Measurements from ENCODE around the gene TM9SF1. TPM values are rescaled to one million over a fixed set of nuclear protein-coding genes. Genes with fewer than 3 reads are reported as not detected.
"Not testable (repeated sequence)": the region's sequence is repeated elsewhere in the genome, so short reads cannot be mapped to it uniquely, and the experiment has no call there.

The TM9SF1 gene
- polyA plus RNA-seq, 6 donors from 2014 or later, result 34.5 to 43.9 (median 37.0) TPM

DNA sequence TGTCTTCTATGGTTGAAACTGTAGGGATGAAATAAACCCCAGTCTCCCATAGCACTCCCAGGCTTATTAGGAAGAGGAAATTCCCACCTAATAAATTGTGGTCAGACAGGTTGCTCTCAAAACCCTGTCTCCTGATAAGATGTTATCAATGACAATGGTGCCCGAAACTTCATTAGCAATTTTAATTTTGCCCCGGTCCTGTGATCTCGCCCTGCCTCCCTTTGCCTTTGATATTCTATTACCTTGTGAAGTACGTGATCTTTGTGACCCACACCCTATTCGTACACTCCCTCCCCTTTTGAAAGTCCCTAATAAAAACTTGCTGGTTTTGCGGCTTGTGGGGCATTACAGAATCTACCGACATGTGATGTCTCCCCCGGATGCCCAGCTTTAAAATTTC lies 7.3 kb upstream of the TM9SF1 start:
- H3K4me1 Mint-ChIP-seq, result peaks cover 41 to 55% (median 45%) of the 10 kb centered on the region in 3 donors
- H3K4me3 Mint-ChIP-seq, result not testable (repeated sequence)

DNA sequence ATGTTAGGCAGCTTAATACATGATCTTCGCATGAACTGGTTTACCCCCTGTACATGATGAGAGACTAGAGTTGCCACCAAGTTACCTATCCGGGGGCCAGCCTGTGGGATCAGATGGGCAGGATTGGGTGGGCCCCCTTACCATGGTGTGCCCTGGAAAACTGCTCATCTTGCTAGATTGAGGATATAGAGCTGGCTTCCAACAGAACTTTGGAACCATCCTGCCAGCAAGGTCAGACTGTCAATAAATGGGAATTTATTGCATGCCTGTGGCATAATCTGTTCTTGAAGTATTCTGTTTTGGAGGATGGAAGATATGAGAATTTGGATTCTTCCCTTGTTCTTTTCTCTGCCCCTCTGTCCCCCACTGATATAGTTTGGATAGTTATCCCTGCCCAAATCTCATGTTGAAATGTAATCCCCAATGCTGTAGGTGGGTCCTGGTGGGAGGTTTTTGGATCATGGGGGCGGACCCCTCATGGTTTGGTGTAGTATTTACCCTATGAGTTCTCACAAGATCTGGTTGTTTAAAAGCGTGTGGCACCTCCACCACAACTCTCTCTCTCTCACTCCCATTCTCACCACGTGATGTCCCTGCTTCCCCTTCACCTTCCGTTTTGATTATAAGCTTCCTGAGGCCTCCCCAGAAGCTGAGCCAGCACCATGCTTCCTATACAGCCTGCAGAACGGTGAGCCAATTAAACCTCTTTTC lies 3.7 kb upstream of the TM9SF1 start:
- Mint-ChIP-seq H3K9me3 (peaks cover 0 to 2% (median 0%) of the 10 kb centered on the region in 7 donors), H3K27ac (peak overlapping the region in 4 of 6 donors; percentile 51 to 88 (median 79)), H3K4me3 (peak overlapping the region in 6 of 8 donors; percentile 18 to 50 (median 46)), H3K36me3 (peaks cover 10 to 21% of the 10 kb centered on the region in 2 donors), H3K27me3 (no peaks in the 10 kb centered on the region), H3K4me1 (peaks cover 41 to 61% (median 44%) of the 10 kb centered on the region in 3 donors)
- no peak for DNase-seq
- ATAC-seq (ENCODE audit: low read depth in 2 of 2), result no peak

More for the DNA sequence above, 7.3 kb upstream of the TM9SF1 start:
- not testable (repeated sequence) for H3K9me3 Mint-ChIP-seq; ATAC-seq (ENCODE audit: low read depth in 2 of 2); DNase-seq; H3K27me3 Mint-ChIP-seq
- H3K36me3 Mint-ChIP-seq, result peaks cover 27 to 42% of the 10 kb centered on the region in 2 donors
- H3K27ac Mint-ChIP-seq, result peak overlapping the region in 1 of 6 donors; percentile 32

DNA sequence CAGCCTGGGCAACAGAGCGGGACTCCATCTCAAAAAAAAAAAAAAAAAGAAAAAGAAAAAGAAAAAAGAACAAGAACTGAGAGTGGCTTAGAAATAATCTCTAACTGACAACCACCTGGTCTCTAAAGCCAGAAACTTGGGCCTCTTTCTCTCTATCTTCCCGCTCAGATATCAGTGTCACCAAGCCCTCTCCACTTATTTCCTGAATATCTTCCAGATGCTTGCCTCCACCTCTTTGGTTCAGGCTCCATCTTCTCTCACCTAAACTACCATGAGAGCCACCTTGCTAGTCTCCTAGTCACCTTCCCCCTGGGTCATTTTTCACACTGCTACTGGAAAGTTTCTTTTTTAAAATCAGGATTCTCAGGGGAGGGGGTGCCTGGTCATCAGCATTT lies 1.8 kb upstream of the TM9SF1 start:
- Mint-ChIP-seq H3K27me3 (no peaks in the 10 kb centered on the region), H3K36me3 (peaks cover 4 to 11% of the 10 kb centered on the region in 2 donors), H3K9me3 (no peaks in the 10 kb centered on the region), H3K27ac (peak overlapping the region; percentile 25 to 99 (median 96)), H3K4me1 (peaks cover 49 to 69% (median 53%) of the 10 kb centered on the region in 3 donors), H3K4me3 (peak overlapping the region; percentile 12 to 98 (median 89))
- no peak for DNase-seq
- ATAC-seq (ENCODE audit: low read depth in 2 of 2), result no peak

DNA sequence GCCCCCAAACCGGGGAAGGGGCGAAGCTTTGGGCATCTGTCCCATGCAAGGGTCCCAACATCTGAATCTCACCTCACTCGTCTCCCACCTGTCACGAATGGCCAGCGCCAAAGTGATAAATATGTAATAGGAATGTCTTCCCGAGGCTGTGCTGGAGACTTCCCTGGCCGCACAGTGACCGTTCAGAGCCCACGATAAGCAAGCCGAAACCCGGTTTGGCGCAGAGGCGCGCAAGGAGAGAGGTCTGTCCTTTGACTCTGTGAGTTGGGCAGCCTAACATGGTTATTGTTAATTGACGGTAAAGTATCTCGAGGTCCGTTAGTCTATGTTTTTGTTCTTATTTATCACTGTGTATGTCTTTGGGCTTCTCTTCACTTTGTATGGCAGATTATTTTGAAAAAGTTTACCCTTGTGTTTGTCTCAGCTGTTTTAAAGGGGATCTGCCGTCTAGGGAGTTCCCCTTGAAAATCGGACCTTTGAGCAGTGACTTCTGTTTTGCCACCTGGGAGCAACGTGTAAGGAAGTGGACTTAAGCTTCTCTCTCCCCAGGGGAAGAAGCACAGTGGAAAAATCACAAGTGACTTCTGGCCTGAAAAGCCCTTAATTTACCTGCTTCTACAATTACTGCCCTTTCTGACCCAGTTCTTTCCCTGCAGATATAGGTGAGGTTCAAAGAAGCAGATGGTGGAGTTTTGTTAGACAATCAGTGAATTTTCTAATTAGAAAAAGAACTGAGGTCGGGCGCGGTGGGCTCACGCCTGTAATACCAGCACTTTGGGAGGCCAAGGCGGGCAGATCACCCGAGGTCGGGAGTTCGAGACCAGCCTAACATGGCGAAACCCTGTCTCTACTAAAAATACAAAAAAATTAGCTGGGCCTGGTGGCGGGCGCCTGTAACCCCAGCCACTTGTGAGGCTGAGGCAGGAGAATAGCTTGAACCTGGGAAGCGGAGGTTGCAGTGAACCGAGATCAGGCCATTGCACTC lies 1.1 kb upstream of the TM9SF1 start:
- Mint-ChIP-seq H3K36me3 (peaks cover 2 to 4% of the 10 kb centered on the region in 2 donors), H3K4me3 (peak overlapping the region; percentile 83 to 98 (median 94)), H3K4me1 (peaks cover 48 to 70% (median 53%) of the 10 kb centered on the region in 3 donors), H3K27ac (peak overlapping the region; percentile 95 to 100 (median 99)), H3K9me3 (no peaks in the 10 kb centered on the region), H3K27me3 (no peaks in the 10 kb centered on the region)
- ATAC-seq (ENCODE audit: low read depth in 2 of 2) (peak; percentile 4 to 8), DNase-seq (no peak)

DNA sequence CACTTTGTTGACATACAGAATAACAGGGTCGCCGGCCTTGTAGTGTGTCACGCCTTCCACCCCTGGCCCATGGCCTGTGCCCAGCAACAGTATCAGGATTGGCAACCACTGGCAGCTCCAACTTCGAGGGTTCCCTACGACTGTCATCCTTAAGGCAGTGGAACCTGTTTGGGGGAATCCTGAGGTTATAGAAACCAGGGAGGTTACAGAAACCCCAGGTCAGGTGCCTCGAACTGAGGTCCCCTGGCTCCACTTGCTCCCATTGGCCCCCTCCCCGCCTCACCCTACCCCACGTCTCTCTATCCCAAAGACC lies 412 bp downstream of the TM9SF1 start:
- Mint-ChIP-seq H3K27me3 (no peaks in the 10 kb centered on the region), H3K9me3 (no peaks in the 10 kb centered on the region), H3K4me1 (peaks cover 45 to 68% (median 53%) of the 10 kb centered on the region in 3 donors), H3K27ac (peak overlapping the region; percentile 90 to 100 (median 99)), H3K4me3 (peak overlapping the region; percentile 83 to 98 (median 94)), H3K36me3 (no peaks in the 10 kb centered on the region)
- no peak for ATAC-seq (ENCODE audit: low read depth in 2 of 2)
- no peak for DNase-seq

DNA sequence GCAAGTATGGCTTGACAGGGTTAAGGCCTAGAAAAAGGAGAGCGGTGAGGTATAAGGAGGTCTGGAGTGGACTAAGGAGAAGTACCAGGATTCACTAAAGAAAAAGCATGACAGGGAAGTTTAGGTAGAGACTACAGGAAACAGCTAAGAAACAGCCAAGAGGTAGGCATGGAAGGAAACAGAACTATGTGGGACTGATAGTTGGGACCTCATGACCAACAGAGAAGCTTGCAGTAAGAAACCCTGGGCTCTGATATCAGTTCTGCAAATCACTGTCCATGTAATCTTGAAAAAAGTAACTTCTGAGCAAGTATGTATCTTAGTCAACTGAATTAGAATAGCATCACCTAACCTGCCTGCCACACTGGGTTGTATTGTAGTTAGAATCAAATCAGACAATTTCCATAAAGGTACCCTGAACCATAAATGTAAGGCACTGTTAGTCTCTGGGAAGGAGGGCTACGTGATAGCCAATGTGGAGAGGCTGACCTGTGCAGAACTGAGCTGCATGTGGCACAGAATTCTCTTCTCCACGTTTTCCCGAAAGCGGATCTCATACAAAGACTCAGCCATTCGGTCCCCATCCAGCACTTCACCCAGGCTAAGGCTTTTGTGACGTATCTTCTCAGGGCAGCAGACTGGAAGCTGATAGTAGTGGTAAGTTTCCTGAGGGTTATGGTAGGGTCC lies 912 bp downstream of the TM9SF1 start:
- H3K27me3 Mint-ChIP-seq, result no peaks in the 10 kb centered on the region
- peak overlapping the region; percentile 90 to 100 (median 99) for H3K27ac Mint-ChIP-seq
- no peaks in the 10 kb centered on the region for H3K36me3 Mint-ChIP-seq
- DNase-seq, result no peak
- peak overlapping the region; percentile 83 to 98 (median 94) for H3K4me3 Mint-ChIP-seq
- peaks cover 47 to 64% (median 52%) of the 10 kb centered on the region in 3 donors for H3K4me1 Mint-ChIP-seq
- ATAC-seq (ENCODE audit: low read depth in 2 of 2), result no peak
- no peaks in the 10 kb centered on the region for H3K9me3 Mint-ChIP-seq

DNA sequence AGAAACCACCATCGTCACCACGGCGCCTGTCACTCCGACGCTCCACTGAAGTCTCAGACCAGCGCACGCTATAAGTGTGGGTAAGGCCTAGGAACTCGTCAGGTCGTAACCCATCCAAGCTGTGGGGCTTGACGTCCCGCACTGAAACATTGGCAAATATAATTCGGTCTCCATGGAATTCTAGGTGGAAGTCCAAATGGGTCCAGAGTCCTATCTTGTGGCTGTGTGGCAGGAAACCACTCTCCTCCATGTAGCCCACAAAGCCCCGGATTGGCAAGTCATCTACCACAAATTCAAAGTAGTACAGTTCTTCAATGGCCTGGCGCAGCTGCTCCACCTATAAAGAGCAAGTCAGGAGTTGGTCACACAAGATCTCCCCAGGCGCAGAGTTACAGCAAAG lies 2.3 kb downstream of the TM9SF1 start:
- no peaks in the 10 kb centered on the region for H3K36me3 Mint-ChIP-seq
- ATAC-seq (ENCODE audit: low read depth in 2 of 2), result no peak

DNA sequence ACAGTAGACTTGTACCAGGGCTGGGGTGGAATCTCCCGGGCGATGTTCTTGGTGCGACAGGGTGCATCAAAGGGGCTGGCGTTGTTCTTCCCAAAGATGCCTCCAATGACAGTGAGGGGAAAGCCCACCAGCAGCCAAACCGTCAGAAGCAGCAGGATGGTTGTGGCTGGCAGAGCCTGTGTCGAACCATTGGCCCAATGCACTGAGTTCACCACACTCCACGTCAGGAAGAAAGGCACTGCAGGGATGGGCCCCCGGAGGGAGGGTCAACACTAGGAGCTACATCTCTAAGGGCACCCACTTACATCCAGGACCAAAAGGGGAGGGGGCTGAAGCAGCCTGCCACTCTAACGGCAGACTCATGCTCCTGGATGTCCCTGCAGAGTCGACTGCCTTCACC lies 4.8 kb downstream of the TM9SF1 start:
- DNase-seq (no peak), ATAC-seq (ENCODE audit: low read depth in 2 of 2) (no peak)
- Mint-ChIP-seq H3K4me3 (peak overlapping the region in 2 of 8 donors; percentile 42 to 98), H3K36me3 (no peaks in the 10 kb centered on the region), H3K9me3 (no peaks in the 10 kb centered on the region), H3K4me1 (peaks cover 42 to 60% (median 46%) of the 10 kb centered on the region in 3 donors), H3K27me3 (no peaks in the 10 kb centered on the region), H3K27ac (peak overlapping the region in 2 of 6 donors; percentile 53 to 82)

More for the DNA sequence above, 2.3 kb downstream of the TM9SF1 start:
- H3K9me3 Mint-ChIP-seq, result no peaks in the 10 kb centered on the region
- peaks cover 41 to 66% (median 50%) of the 10 kb centered on the region in 3 donors for H3K4me1 Mint-ChIP-seq
- no peaks in the 10 kb centered on the region for H3K27me3 Mint-ChIP-seq
- no peak for DNase-seq
- H3K27ac Mint-ChIP-seq, result peak overlapping the region in 4 of 6 donors; percentile 38 to 88 (median 72)
- peak overlapping the region in 5 of 8 donors; percentile 16 to 43 (median 36) for H3K4me3 Mint-ChIP-seq

DNA sequence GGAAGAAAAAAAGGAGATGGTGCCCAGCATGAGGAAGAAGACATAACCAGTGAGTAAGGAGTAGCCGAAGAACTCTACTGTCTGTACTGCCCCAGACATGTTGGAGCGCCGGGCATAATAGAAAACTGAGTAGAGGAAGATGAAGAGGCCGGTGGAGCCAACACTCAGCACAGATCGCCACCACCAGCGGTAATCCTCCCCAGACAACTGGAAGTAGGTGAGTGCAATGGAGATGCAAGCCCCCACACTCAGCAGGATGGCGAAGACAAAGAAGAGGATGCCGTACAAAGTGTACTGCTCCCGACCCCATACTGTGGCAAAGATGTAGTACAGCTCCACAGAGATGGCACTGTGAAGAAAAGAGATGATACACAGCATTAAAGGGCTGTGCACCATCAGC lies 5.8 kb downstream of the TM9SF1 start:
- no peaks in the 10 kb centered on the region for H3K36me3 Mint-ChIP-seq
- H3K27ac Mint-ChIP-seq, result peak overlapping the region; percentile 61 to 98 (median 95)
- H3K27me3 Mint-ChIP-seq, result no peaks in the 10 kb centered on the region
- DNase-seq (no peak), ATAC-seq (ENCODE audit: low read depth in 2 of 2) (no peak)
- H3K9me3 Mint-ChIP-seq, result no peaks in the 10 kb centered on the region
- peaks cover 34 to 54% (median 36%) of the 10 kb centered on the region in 3 donors for H3K4me1 Mint-ChIP-seq
- H3K4me3 Mint-ChIP-seq, result peak overlapping the region in 3 of 8 donors; percentile 6 to 98 (median 95)

DNA sequence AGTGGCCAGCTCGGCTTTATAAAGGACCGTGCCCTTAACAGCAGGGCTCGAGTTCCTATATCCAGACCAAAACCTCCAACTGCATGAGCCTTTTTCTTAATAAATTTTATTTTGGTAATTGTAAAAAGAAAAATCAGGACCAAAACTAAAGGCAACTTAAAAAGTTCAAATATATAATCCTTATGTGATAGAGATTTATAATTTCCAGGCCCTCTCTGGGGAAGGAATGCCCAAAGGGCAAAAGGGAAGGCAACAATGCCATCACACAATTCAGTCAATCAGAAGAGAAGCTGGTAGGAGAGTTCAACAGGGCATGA lies 6.2 kb downstream of the TM9SF1 start:
- DNase-seq, result no peak

DNA sequence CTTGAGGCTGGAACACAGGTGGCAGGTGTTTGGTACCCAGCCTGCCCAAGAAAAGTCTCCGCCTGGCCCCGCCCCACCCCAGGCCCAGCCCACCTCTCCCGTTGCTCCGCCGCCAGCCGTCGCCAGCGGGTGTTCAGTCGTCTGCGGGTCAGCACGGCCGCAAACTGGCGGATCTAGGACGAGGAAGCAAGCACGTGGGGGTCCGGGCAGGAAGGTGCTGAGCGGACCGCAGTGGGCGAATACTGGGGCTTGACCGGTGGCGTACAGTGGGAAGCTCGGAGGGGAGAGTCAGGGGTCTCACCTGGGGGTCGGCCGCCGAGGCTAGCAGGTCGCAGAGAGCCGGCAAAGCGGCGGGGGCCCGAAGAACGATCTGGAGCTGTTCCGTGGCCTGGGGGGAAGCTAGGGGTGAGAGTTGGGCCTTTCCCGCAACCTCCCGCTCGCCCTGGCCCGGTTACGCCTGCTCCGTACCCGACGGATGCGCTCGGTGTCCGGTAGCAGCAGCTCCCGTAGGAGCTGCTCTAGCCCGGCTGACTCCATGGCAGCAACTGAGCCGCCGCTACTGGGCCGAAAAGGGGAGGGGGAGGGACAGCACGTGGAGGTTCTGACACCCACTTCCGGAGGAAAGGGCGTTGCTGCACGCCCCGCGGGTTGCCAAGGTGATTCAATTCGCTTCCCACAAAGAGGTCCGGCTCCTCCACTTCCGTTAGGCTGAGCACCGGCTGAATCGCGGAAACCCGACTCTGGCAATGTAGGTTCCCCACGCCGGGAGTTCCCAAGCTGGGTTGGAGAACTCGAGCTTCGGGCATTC lies 6.8 kb downstream of the TM9SF1 start, which contains the start of gene IPO4:
TSS of gene IPO4 (minus strand) at position 566 of the 808 bp plus-strand sequence. CDS start at position 537, 29 bp downstream.
- DNase-seq (peak; percentile 93), ATAC-seq (ENCODE audit: low read depth in 2 of 2) (peak; percentile 97 to 98)
- H3K27me3 Mint-ChIP-seq, result no peaks in the 10 kb centered on the region
- peaks cover 28 to 48% (median 30%) of the 10 kb centered on the region in 3 donors for H3K4me1 Mint-ChIP-seq
- H3K4me3 Mint-ChIP-seq, result peak within 1 kb of the TSS; percentile 79 to 98 (median 94)
- H3K36me3 Mint-ChIP-seq, result no peaks in the 10 kb centered on the region
- peak within 1 kb of the TSS; percentile 82 to 98 (median 96) for H3K27ac Mint-ChIP-seq
- no peaks in the 10 kb centered on the region for H3K9me3 Mint-ChIP-seq

More for the DNA sequence above, 6.2 kb downstream of the TM9SF1 start:
- Mint-ChIP-seq H3K9me3 (no peaks in the 10 kb centered on the region), H3K4me1 (peaks cover 30 to 49% (median 32%) of the 10 kb centered on the region in 3 donors), H3K36me3 (no peaks in the 10 kb centered on the region), H3K4me3 (peak overlapping the region; percentile 79 to 98 (median 94)), H3K27me3 (no peaks in the 10 kb centered on the region), H3K27ac (peak overlapping the region; percentile 82 to 98 (median 96))
- ATAC-seq (ENCODE audit: low read depth in 2 of 2), result no peak

DNA sequence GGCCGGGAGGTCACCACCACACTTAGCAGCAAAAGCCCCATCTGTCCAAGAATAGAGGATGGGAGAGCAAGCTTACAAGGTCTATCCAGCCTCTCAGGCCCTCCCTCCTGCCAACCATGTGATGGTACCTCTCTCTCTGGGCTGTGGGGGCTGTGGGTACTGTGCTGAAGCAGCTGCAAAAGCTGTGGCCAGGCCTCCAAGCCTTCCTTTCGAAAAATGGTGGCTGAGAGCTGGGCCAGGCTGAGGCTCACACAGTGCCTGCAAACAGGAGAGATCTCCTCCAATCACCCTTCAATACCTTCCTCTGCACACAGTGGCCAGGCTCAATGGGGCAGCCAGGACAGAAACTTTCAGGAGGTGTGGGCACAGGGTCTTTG lies 7.7 kb downstream of the TM9SF1 start:
- ATAC-seq (ENCODE audit: low read depth in 2 of 2), result no peak
- H3K27ac Mint-ChIP-seq, result peak overlapping the region in 4 of 6 donors; percentile 82 to 97 (median 89)
- no peak for DNase-seq
- peaks cover 0 to 2% of the 10 kb centered on the region in 2 donors for H3K36me3 Mint-ChIP-seq
- no peaks in the 10 kb centered on the region for H3K27me3 Mint-ChIP-seq
- peaks cover 26 to 41% (median 26%) of the 10 kb centered on the region in 3 donors for H3K4me1 Mint-ChIP-seq
- H3K9me3 Mint-ChIP-seq, result no peaks in the 10 kb centered on the region
- peak overlapping the region; percentile 79 to 98 (median 94) for H3K4me3 Mint-ChIP-seq

All from naive B cell (primary cell).